Liver (tissue), 9 donors: ENCODE measurements around the gene NXPH1. TPM values are rescaled to one million over a fixed set of nuclear protein-coding genes. Genes with fewer than 3 reads are reported as not detected.

Experiments
- DNase-seq: peaks from one replicate; pipeline ENCODE4 v3.0.0-alpha.2; 2017; ENCODE audit warnings: low spot score
- H3K27ac ChIP-seq, 2 donors: one replicate each; pipeline ENCODE4 v1.7.0; 2013; ENCODE audit warnings: inconsistent platforms in 2 of 2, low read length in 2 of 2, control low read depth in 1 of 2, low read depth in 1 of 2, mild to moderate bottlenecking in 1 of 2
- H3K27me3 ChIP-seq, 4 donors: one replicate each; pipeline versions ENCODE4 v1.6.1 to v1.7.0; 2013; ENCODE audit warnings: low read length in 3 of 4, inconsistent platforms in 1 of 4, mild to moderate bottlenecking in 1 of 4, moderate library complexity in 1 of 4; ENCODE audit not compliant: control insufficient read depth in 4 of 4, insufficient read depth in 4 of 4
- H3K36me3 ChIP-seq, 4 donors: one replicate each; pipeline versions ENCODE4 v1.6.1 to v1.7.0; 2013; ENCODE audit warnings: low read length in 3 of 4, mild to moderate bottlenecking in 3 of 4, low read depth in 1 of 4, moderate library complexity in 1 of 4; ENCODE audit not compliant: control insufficient read depth in 4 of 4, insufficient read depth in 3 of 4
- H3K4me1 ChIP-seq, 4 donors: one replicate each; pipeline versions ENCODE4 v1.6.1 to v1.7.0; 2013; ENCODE audit warnings: low read length in 3 of 4, mild to moderate bottlenecking in 3 of 4, moderate library complexity in 1 of 4; ENCODE audit not compliant: control insufficient read depth in 4 of 4, insufficient read depth in 4 of 4
- H3K4me3 ChIP-seq, 3 donors: one replicate each; pipeline versions ENCODE4 v1.6.1 to v1.7.0; 2013; ENCODE audit warnings: low read length in 3 of 3, control low read depth in 1 of 3, low read depth in 1 of 3, mild to moderate bottlenecking in 1 of 3
- H3K9ac ChIP-seq, 2 donors: one replicate each; pipeline ENCODE4 v1.7.0; 2013; ENCODE audit warnings: low read length in 2 of 2, mild to moderate bottlenecking in 2 of 2, moderate library complexity in 2 of 2, control low read depth in 1 of 2, low read depth in 1 of 2
- H3K9me3 ChIP-seq, 4 donors: one replicate each; pipeline versions ENCODE4 v1.6.1 to v1.7.0; 2013; ENCODE audit warnings: low read length in 3 of 4; ENCODE audit not compliant: control insufficient read depth in 4 of 4
- EGR1 ChIP-seq, 2 donors: IDR thresholded peaks; 2 replicates each; pipeline ENCODE4 v1.6.1; 2016 to 2018; ENCODE audit warnings: antibody characterized with exemption in 2 of 2, low read depth in 2 of 2
- FOXA2 ChIP-seq: IDR thresholded peaks from 2 replicates; pipeline ENCODE4 v1.6.1; 2016; ENCODE audit warnings: antibody characterized with exemption
- HNF4A ChIP-seq, 2 donors: conservative IDR thresholded peaks; 2 replicates each; pipeline ENCODE4 v1.6.1; 2016; ENCODE audit warnings: antibody characterized with exemption in 2 of 2, mild to moderate bottlenecking in 2 of 2
- HNF4G ChIP-seq: IDR thresholded peaks from 2 replicates; pipeline ENCODE4 v1.6.1; 2016; ENCODE audit warnings: antibody characterized with exemption
- RAD21 ChIP-seq, 2 donors: IDR thresholded peaks; 2 replicates each; pipeline ENCODE4 v1.6.1; 2016; ENCODE audit warnings: antibody characterized with exemption in 2 of 2, mild to moderate bottlenecking in 2 of 2
- SP1 ChIP-seq: IDR thresholded peaks from 2 replicates; pipeline ENCODE4 v1.6.1; 2018; ENCODE audit warnings: antibody characterized with exemption, mild to moderate bottlenecking
- TAF1 ChIP-seq: conservative IDR thresholded peaks from 2 replicates; pipeline ENCODE4 v1.6.1; 2016; ENCODE audit warnings: antibody characterized with exemption, mild to moderate bottlenecking
- WGBS: extraction: QIAGEN DNeasy Blood & Tissue Kit; methylation state at CpG from one replicate; pipeline ENCODE4 v1.1.7; 2013; 5-methylcytosine and 5-hydroxymethylcytosine counted together
- polyA plus RNA-seq, 2 donors: library from polyadenylated mRNA; stranded (reverse) in 1 of 2; unstranded in 1 of 2; fragments of 200-250 nt in 1 of 2; fragments of >200 nt in 1 of 2; fragmentation: Nextera tagmentation in 1 of 2; extraction: Ambion mirVana in 1 of 2; gene quantifications; one replicate each; pipeline versions ENCODE4 v1.2.1 to v1.2.3, GENCODE V29; 2013 to 2015
- total RNA-seq, 2 donors: library from RNA; depleted of rRNA; stranded (reverse); fragments of >200 nt; gene quantifications; one replicate each; pipeline ENCODE4 v1.2.3, GENCODE V29; 2014
- TF ChIP-seq, protein P1 (sequence below): IDR thresholded peaks from 2 replicates; pipeline ENCODE4 v1.6.1; 2016; ENCODE audit warnings: antibody characterized with exemption, mild to moderate bottlenecking
- TF ChIP-seq, protein P2 (sequence below): IDR thresholded peaks from 2 replicates; pipeline ENCODE4 v1.6.1; 2016; ENCODE audit warnings: antibody characterized with exemption
- TF ChIP-seq, protein P3 (sequence below): IDR thresholded peaks from 2 replicates; pipeline ENCODE4 v1.6.1; 2016; ENCODE audit warnings: antibody characterized with exemption
- TF ChIP-seq, protein P4 (sequence below): fragments of 150-350 bp; IDR thresholded peaks from 2 replicates; pipeline ENCODE4 v1.5.1; 2017; ENCODE audit warnings: improper control_type of control experiment, low read depth, low read length; ENCODE audit not compliant: missing input control
- TF ChIP-seq, protein P5 (sequence below): IDR thresholded peaks from 2 replicates; pipeline ENCODE4 v1.6.1; 2016; ENCODE audit warnings: antibody characterized with exemption
- donor health status: healthy.
- donor health status: healthy.
- donor health status: healthy.
- donor health status: healthy.
- donor health status: healthy.

The NXPH1 gene
- total RNA-seq (not detected), polyA plus RNA-seq (not detected)

DNA sequence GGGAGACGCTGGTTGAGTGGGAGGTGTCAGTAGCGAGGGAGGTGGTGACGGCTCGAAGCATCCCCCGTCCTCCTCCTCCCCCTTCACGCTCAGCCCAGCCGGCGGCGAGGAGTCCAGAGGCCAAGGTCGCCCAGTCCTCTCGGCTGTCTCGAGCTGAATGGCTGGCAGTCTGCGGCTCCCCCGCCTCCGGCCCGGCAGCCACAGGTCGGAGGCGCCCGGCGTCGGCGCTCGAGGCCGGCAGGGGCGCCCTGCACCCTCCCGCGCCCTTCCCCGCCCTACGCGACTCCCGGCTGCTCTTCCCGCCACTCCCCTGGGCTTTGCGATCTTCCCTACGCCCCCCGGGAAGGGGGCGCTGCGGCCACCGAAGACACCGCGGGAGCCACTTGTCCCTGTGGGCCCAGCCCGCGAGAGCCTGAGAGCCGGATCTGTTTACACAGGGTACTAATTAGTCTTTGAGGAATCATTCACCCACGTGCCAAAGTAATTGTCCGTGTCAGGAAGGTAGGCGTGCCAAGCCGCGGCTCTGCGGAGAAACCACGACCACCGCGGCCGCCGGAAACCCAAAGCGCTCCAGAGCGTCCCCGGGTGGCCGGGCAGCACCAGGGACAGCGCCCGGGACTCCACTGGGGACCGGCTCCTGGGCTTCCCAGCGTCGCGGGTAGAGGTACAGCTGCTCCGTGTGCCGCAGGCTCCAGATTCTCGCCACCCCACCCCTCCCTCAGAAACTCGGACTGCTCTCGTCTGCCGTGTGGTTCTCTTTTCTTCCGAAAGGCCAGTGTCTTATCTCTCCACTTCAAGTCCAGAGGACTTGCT lies at the start of gene NXPH1:
TSS of gene NXPH1 (plus strand) at position 133 of the 813 bp plus-strand sequence.
- peaks cover 13 to 30% (median 14%) of the 10 kb centered on the region in 4 donors for H3K27me3 ChIP-seq
- 3% methylated on average over 71 of the region's 71 CpGs for WGBS
- no peak for DNase-seq
- H3K4me1 ChIP-seq = peaks cover 8 to 22% (median 10%) of the 10 kb centered on the region in 4 donors
- H3K36me3 ChIP-seq = no peaks in the 10 kb centered on the region
- H3K27ac ChIP-seq = no peak within 1 kb of the TSS
- H3K9ac ChIP-seq = no peak within 1 kb of the TSS
- H3K9me3 ChIP-seq = no peaks in the 10 kb centered on the region
- no peak within 1 kb of the TSS for H3K4me3 ChIP-seq
- TF ChIP-seq EGR1 (IDR thresholded peaks at IDR 0.05; ENCODE audit: low read depth in 2 of 2) = no peak
- TF ChIP-seq, protein P1, sequence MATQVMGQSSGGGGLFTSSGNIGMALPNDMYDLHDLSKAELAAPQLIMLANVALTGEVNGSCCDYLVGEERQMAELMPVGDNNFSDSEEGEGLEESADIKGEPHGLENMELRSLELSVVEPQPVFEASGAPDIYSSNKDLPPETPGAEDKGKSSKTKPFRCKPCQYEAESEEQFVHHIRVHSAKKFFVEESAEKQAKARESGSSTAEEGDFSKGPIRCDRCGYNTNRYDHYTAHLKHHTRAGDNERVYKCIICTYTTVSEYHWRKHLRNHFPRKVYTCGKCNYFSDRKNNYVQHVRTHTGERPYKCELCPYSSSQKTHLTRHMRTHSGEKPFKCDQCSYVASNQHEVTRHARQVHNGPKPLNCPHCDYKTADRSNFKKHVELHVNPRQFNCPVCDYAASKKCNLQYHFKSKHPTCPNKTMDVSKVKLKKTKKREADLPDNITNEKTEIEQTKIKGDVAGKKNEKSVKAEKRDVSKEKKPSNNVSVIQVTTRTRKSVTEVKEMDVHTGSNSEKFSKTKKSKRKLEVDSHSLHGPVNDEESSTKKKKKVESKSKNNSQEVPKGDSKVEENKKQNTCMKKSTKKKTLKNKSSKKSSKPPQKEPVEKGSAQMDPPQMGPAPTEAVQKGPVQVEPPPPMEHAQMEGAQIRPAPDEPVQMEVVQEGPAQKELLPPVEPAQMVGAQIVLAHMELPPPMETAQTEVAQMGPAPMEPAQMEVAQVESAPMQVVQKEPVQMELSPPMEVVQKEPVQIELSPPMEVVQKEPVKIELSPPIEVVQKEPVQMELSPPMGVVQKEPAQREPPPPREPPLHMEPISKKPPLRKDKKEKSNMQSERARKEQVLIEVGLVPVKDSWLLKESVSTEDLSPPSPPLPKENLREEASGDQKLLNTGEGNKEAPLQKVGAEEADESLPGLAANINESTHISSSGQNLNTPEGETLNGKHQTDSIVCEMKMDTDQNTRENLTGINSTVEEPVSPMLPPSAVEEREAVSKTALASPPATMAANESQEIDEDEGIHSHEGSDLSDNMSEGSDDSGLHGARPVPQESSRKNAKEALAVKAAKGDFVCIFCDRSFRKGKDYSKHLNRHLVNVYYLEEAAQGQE = peak; percentile 96

DNA sequence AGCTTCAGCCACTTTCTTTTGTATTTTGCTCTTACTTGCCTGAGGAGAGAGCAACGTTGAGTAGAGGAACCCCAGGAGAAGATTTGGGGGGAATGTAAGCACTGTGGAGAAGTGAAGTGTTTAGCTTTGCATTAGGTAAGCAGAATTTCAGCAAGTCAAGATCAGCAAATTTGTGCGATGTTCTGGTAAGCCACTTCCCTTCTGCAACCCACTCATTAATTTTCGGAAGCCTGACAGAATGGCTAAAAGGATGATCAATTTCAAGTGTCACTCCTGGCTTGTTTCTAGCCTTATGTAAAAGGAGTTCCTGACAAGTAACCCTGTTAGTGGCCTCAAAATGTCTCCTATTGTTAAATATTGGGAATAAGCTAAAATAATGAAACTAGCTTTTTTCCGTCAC lies 48.5 kb upstream of the NXPH1 start:
- 58% methylated on average over 4 of the region's 4 CpGs for WGBS
- no peak for TF ChIP-seq RAD21 (IDR thresholded peaks at IDR 0.05)
- TF ChIP-seq, protein P2, sequence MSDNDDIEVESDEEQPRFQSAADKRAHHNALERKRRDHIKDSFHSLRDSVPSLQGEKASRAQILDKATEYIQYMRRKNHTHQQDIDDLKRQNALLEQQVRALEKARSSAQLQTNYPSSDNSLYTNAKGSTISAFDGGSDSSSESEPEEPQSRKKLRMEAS = no peak
- TF ChIP-seq, protein P3, sequence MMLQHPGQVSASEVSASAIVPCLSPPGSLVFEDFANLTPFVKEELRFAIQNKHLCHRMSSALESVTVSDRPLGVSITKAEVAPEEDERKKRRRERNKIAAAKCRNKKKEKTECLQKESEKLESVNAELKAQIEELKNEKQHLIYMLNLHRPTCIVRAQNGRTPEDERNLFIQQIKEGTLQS = no peak
- TF ChIP-seq, protein P4, sequence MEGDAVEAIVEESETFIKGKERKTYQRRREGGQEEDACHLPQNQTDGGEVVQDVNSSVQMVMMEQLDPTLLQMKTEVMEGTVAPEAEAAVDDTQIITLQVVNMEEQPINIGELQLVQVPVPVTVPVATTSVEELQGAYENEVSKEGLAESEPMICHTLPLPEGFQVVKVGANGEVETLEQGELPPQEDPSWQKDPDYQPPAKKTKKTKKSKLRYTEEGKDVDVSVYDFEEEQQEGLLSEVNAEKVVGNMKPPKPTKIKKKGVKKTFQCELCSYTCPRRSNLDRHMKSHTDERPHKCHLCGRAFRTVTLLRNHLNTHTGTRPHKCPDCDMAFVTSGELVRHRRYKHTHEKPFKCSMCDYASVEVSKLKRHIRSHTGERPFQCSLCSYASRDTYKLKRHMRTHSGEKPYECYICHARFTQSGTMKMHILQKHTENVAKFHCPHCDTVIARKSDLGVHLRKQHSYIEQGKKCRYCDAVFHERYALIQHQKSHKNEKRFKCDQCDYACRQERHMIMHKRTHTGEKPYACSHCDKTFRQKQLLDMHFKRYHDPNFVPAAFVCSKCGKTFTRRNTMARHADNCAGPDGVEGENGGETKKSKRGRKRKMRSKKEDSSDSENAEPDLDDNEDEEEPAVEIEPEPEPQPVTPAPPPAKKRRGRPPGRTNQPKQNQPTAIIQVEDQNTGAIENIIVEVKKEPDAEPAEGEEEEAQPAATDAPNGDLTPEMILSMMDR = no peak
- no peak for TF ChIP-seq HNF4G
- TF ChIP-seq TAF1 = no peak
- TF ChIP-seq, protein P5, sequence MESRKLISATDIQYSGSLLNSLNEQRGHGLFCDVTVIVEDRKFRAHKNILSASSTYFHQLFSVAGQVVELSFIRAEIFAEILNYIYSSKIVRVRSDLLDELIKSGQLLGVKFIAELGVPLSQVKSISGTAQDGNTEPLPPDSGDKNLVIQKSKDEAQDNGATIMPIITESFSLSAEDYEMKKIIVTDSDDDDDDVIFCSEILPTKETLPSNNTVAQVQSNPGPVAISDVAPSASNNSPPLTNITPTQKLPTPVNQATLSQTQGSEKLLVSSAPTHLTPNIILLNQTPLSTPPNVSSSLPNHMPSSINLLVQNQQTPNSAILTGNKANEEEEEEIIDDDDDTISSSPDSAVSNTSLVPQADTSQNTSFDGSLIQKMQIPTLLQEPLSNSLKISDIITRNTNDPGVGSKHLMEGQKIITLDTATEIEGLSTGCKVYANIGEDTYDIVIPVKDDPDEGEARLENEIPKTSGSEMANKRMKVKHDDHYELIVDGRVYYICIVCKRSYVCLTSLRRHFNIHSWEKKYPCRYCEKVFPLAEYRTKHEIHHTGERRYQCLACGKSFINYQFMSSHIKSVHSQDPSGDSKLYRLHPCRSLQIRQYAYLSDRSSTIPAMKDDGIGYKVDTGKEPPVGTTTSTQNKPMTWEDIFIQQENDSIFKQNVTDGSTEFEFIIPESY = no peak
- TF ChIP-seq FOXA2 = no peak
- TF ChIP-seq, protein P1 = no peak
- TF ChIP-seq HNF4A (conservative IDR thresholded peaks at IDR 0.05) = no peak
- no peak for TF ChIP-seq SP1
- no peak for TF ChIP-seq EGR1 (IDR thresholded peaks at IDR 0.05; ENCODE audit: low read depth in 2 of 2)
- H3K9me3 ChIP-seq = no peaks in the 10 kb centered on the region

More for the DNA sequence above, 48.5 kb upstream of the NXPH1 start:
- H3K27ac ChIP-seq = no peak overlapping the region
- peaks cover 0 to 4% (median 2%) of the 10 kb centered on the region in 4 donors for H3K27me3 ChIP-seq
- H3K9ac ChIP-seq = no peak overlapping the region
- no peaks in the 10 kb centered on the region for H3K36me3 ChIP-seq
- no peak overlapping the region for H3K4me3 ChIP-seq
- DNase-seq = no peak
- H3K4me1 ChIP-seq = no peaks in the 10 kb centered on the region
